GM12872 (cell line): ENCODE results near the gene MAPK11.

Source experiments
- CTCF ChIP-seq: IDR thresholded peaks from 3 replicates; pipeline ENCODE4 v1.5.1; 2011; ENCODE audit warnings: low read depth, mild to moderate bottlenecking, low read length, moderate library complexity; ENCODE audit not compliant: insufficient read depth

The MAPK11 gene

GRCh38 chr22:50221410-50222300 lies 48.5 kb downstream of the MAPK11 start:
- TF ChIP-seq CTCF: 0 out of 3 replicates have a peak, but pooled peaks have one; percentile 6

- no peak for TF ChIP-seq CTCF
Measured at GRCh38 chr22:50220603-50221409, 49.4 kb downstream of the MAPK11 start.

GRCh38 chr22:50219800-50220602 lies 50.2 kb downstream of the MAPK11 start:
- no peak for TF ChIP-seq CTCF

- TF ChIP-seq CTCF: no peak
Measured at GRCh38 chr22:50218996-50219727, 51.0 kb downstream of the MAPK11 start.

- no peak for TF ChIP-seq CTCF
Measured at GRCh38 chr22:50218153-50218995, 51.8 kb downstream of the MAPK11 start.

GRCh38 chr22:50217543-50218152 lies 52.5 kb downstream of the MAPK11 start:
- TF ChIP-seq CTCF: no peak
